HG02840 (cell line): ENCODE measurements around the gene ZNF354B.
"Not testable (repeated sequence)": the region's sequence is repeated elsewhere in the genome, so short reads cannot be mapped to it uniquely, and the experiment has no call there.

Source experiments
- ATAC-seq: cut with Tn5 transposase; IDR thresholded peaks from one replicate; pipeline ENCODE4 v1.9.1; 2021; ENCODE audit warnings: mild to moderate bottlenecking, moderate library complexity, moderate number of reproducible peaks; ENCODE audit not compliant: unreplicated experiment, low FRiP score

Gene ZNF354B

GRCh38 chr5:178872302-178872701, 12.5 kb downstream of the ZNF354B start:
- no peak for ATAC-seq

- ATAC-seq = not testable (repeated sequence)
Measured at GRCh38 chr5:178883115-178883694, 23.5 kb downstream of the ZNF354B start.

GRCh38 chr5:178883815-178884430, 24.2 kb downstream of the ZNF354B start:
- no peak for ATAC-seq

GRCh38 chr5:178895615-178896571, 36.1 kb downstream of the ZNF354B start, which contains the start of gene ZFP2:
TSS of gene ZFP2 (plus strand) at chr5:178895913. CDS start at chr5:178931314, 35,401 bp downstream.
- ATAC-seq = no peak

- no peak for ATAC-seq
Measured at GRCh38 chr5:178899289-178899688, 39.5 kb downstream of the ZNF354B start.

- no peak for ATAC-seq
Measured at GRCh38 chr5:178902849-178903248, 43.1 kb downstream of the ZNF354B start.

- ATAC-seq = no peak
Measured at GRCh38 chr5:178931846-178932760, 72.3 kb downstream of the ZNF354B start.
